H1 (cell line): ENCODE results near the gene GALNT13. TPM values are rescaled to one million over a fixed set of nuclear protein-coding genes. Genes with fewer than 3 reads are reported as not detected.

Experiments
- CBX5 ChIP-seq: fragments of 300-800, 300-1000 bp; sonication (generic); IDR thresholded peaks from 2 replicates; pipeline ENCODE4 v1.7.1; 2016; ENCODE audit warnings: antibody characterized with exemption, low read length, low read depth
- CTCF ChIP-seq, 3 experiments: IDR thresholded peaks; 1 replicate in 2 of 3; 2 replicates in 1 of 3; pipeline versions ENCODE4 v1.5.1 to v1.6.1; 2011; ENCODE audit warnings: low read length in 3 of 3, mild to moderate bottlenecking in 3 of 3, inconsistent platforms in 2 of 3, low read depth in 1 of 3, moderate library complexity in 1 of 3; ENCODE audit not compliant: insufficient read depth in 1 of 3; ENCODE audit errors: control extremely low read depth in 1 of 3
- EZH2 ChIP-seq: fragments of 200-600 bp; sonication (generic); IDR thresholded peaks from 2 replicates; pipeline ENCODE4 v1.7.1; 2012; ENCODE audit warnings: low read depth, mild to moderate bottlenecking, moderate library complexity, low read length, inconsistent platforms; ENCODE audit not compliant: severe bottlenecking
- GABPA ChIP-seq: IDR thresholded peaks from 2 replicates; pipeline ENCODE4 v1.6.1; 2011; ENCODE audit warnings: mild to moderate bottlenecking, low read length, moderate library complexity, borderline replicate concordance; ENCODE audit not compliant: insufficient read depth
- HDAC6 ChIP-seq: IDR thresholded peaks from one replicate; pipeline ENCODE4 v1.7.1; 2012; ENCODE audit warnings: low read depth, mild to moderate bottlenecking, inconsistent platforms, low read length, moderate library complexity
- NRF1 ChIP-seq: IDR thresholded peaks from 2 replicates; pipeline ENCODE4 v1.6.1; 2011; ENCODE audit warnings: mild to moderate bottlenecking, low read depth, low read length, improper control_type of control experiment
- RXRA ChIP-seq: IDR thresholded peaks from 2 replicates; pipeline ENCODE4 v1.6.1; 2011; ENCODE audit warnings: low read depth, mild to moderate bottlenecking, low read length, moderate library complexity; ENCODE audit not compliant: insufficient read depth
- SRF ChIP-seq: IDR thresholded peaks from 2 replicates; pipeline ENCODE4 v1.6.1; 2011; ENCODE audit warnings: mild to moderate bottlenecking, low read depth, low read length, moderate library complexity
- polyA plus RNA-seq, 7 experiments: library from polyadenylated mRNA; depleted of rRNA in 3 of 7; stranded (reverse) in 5 of 7; unstranded in 2 of 7; fragments of >200 nt in 5 of 7; fragments of 200-250 nt in 2 of 7; gene quantifications; 1 replicate in 5 of 7; 2 replicates in 1 of 7; 4 replicates in 1 of 7; pipeline versions ENCODE4 v1.2.1 to v1.2.3, GENCODE V29; 2011 to 2013; ENCODE audit warnings: missing spikeins in 2 of 7, mixed read lengths in 2 of 7
- total RNA-seq: library from RNA; stranded (reverse); fragmentation: NEBNext Ultra II Directional; extraction: Animal tissue kit (Norgen Biotek cat#: 25700); gene quantifications from 2 replicates; pipeline ENCODE4 v1.2.1, GENCODE V29; 2021
- TF ChIP-seq, protein P1 (sequence below): IDR thresholded peaks from 2 replicates; pipeline ENCODE4 v1.6.1; 2012; ENCODE audit warnings: inconsistent platforms

The GALNT13 gene
- total and polyA plus RNA-seq, 2 of the 8 experiments (the other 6 are each of a cell fraction or from before 2014, with no cell fraction given) = 3.2 to 9.6 TPM

DNA sequence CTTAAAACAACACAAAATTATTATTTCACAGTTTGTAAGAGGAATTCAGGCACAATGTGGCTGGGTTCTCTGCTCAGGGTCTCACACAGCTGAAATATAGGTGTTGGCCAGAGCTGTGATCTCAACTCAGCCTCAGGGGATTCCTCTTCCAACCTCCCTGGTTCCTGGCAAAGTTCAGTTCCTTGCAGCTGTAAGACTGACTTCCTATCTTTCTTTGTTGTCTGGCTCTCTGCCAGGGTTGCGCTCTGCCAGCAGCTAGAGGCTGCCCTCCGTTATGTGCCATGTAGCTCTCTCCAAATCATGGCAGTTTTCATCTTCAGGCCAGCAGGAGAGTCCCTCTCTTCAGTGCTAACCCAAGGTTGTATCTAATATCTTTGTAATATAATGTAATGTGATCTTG lies 554.3 kb downstream of the GALNT13 start (continued):
- TF ChIP-seq, protein P1, sequence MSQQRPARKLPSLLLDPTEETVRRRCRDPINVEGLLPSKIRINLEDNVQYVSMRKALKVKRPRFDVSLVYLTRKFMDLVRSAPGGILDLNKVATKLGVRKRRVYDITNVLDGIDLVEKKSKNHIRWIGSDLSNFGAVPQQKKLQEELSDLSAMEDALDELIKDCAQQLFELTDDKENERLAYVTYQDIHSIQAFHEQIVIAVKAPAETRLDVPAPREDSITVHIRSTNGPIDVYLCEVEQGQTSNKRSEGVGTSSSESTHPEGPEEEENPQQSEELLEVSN = no peak
- no peak for TF ChIP-seq CTCF (IDR thresholded peaks at IDR 0.05; ENCODE audit: control extremely low read depth in 1 of 3, insufficient read depth in 1 of 3, low read depth in 1 of 3, low read length in 3 of 3)
- TF ChIP-seq CBX5 = no peak
- no peak for TF ChIP-seq RXRA
- no peak for TF ChIP-seq GABPA
- TF ChIP-seq HDAC6 = no peak
- no peak for TF ChIP-seq EZH2
- no peak for TF ChIP-seq NRF1
- TF ChIP-seq SRF = no peak
- TF ChIP-seq, all 59 proteins: peak for 0
